Measurements from ENCODE around the gene CDS2.

DNA sequence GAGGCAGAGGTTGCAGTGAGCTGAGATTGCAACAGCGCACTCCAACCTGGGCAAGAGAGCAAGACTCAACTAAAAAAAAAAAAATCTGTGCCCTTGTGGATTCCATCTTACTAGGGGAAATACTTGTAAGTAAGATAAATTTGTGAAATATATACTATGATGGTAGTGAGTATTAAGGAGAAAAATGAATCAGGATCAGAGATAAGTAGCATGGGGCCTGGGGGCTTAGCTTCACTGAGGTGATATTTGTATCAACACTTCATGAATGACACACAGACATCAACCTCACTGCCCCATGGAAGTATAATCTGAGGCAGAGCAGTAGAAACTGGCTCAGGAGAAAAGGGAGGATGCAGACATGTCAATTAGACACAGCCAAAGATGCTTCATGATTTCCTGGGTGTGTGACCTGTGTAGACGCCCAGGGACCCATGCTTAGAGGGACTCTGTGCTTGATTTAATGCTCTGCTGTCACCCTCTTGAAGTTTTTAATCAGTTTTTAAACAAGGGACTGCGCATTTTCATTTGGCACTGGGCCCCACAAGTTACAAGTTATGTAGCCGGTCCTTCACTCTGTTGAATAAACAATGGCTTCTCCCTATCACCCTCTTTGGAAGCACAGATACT, 48.9 kb upstream of the CDS2 start:
- TF ChIP-seq, protein P1, sequence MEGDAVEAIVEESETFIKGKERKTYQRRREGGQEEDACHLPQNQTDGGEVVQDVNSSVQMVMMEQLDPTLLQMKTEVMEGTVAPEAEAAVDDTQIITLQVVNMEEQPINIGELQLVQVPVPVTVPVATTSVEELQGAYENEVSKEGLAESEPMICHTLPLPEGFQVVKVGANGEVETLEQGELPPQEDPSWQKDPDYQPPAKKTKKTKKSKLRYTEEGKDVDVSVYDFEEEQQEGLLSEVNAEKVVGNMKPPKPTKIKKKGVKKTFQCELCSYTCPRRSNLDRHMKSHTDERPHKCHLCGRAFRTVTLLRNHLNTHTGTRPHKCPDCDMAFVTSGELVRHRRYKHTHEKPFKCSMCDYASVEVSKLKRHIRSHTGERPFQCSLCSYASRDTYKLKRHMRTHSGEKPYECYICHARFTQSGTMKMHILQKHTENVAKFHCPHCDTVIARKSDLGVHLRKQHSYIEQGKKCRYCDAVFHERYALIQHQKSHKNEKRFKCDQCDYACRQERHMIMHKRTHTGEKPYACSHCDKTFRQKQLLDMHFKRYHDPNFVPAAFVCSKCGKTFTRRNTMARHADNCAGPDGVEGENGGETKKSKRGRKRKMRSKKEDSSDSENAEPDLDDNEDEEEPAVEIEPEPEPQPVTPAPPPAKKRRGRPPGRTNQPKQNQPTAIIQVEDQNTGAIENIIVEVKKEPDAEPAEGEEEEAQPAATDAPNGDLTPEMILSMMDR (IDR thresholded peaks at IDR 0.05; ENCODE audit: low read depth, low read length, missing input control): no peak
- TF ChIP-seq ATF3 (IDR thresholded peaks at IDR 0.05): no peak
- TF ChIP-seq JUND (IDR thresholded peaks at IDR 0.05): no peak
- TF ChIP-seq HNF4A (conservative IDR thresholded peaks at IDR 0.05): no peak
- TF ChIP-seq MAX (IDR thresholded peaks at IDR 0.05): no peak
- no peak for TF ChIP-seq TAF1 (conservative IDR thresholded peaks at IDR 0.05)
- no peak for TF ChIP-seq FOXA1 (IDR thresholded peaks at IDR 0.05)
- no peak for TF ChIP-seq SP1 (IDR thresholded peaks at IDR 0.05)
- TF ChIP-seq RAD21 (IDR thresholded peaks at IDR 0.05): no peak
- TF ChIP-seq HNF4G (IDR thresholded peaks at IDR 0.05): no peak
- TF ChIP-seq GABPA (IDR thresholded peaks at IDR 0.05 in 1 of 2, conservative IDR thresholded peaks at IDR 0.05 in 1 of 2): no peak
- no peak for TF ChIP-seq YY1 (IDR thresholded peaks at IDR 0.05)
